Testis (tissue), 3 donors: ENCODE measurements around the gene GLCCI1. TPM values are rescaled to one million over a fixed set of nuclear protein-coding genes. Genes with fewer than 3 reads are reported as not detected.

Experiments
- DNase-seq: peaks from one replicate; pipeline ENCODE4 v3.0.0-alpha.2; 2019
- H3K27ac ChIP-seq, 2 donors: fragments of 200-600 bp; sonication (generic); one replicate each; pipeline ENCODE4 v1.5.1; 2019
- H3K27me3 ChIP-seq: fragments of 200-600 bp; sonication (generic); one replicate; pipeline ENCODE4 v1.5.1; 2019
- H3K36me3 ChIP-seq: fragments of 200-600 bp; sonication (generic); one replicate; pipeline ENCODE4 v1.5.1; 2017; ENCODE audit warnings: low read depth; ENCODE audit errors: missing control alignments
- H3K4me1 ChIP-seq: fragments of 200-600 bp; sonication (generic); one replicate; pipeline ENCODE4 v1.5.1; 2019
- H3K4me3 ChIP-seq, 2 donors: fragments of 200-600 bp; sonication (generic); one replicate each; pipeline ENCODE4 v1.5.1; 2017 to 2019
- H3K9me3 ChIP-seq: fragments of 200-600 bp; sonication (generic); one replicate; pipeline ENCODE4 v1.5.1; 2017
- POLR2A ChIP-seq: fragments of 450-650 bp; IDR thresholded peaks from one replicate; pipeline ENCODE4 v1.6.1; 2017; ENCODE audit warnings: antibody characterized with exemption, mild to moderate bottlenecking, moderate library complexity
- WGBS, 2 donors: methylation state at CpG; one replicate each; pipeline ENCODE4 v1.1.5; 2018; 5-methylcytosine and 5-hydroxymethylcytosine counted together
- intact Hi-C: fragments of 100-400 bp; cut with DNase I; formaldehyde crosslinking; loops from one replicate; pipeline ENCODE4 v1.15.1; 2023; ENCODE audit warnings: low total_unique reads
- polyA plus RNA-seq: library from polyadenylated mRNA; stranded (reverse); fragments of 350-450 nt; fragmentation: Illumina TruSeq; extraction: RNeasy Lipid Tissue Mini Kit (QIAGEN cat#74804); gene quantifications from one replicate; pipeline ENCODE4 v1.2.3, GENCODE V29; 2014; ENCODE audit warnings: low read depth, low replicate concordance; ENCODE audit not compliant: insufficient read depth
- total RNA-seq, 2 donors: library from RNA; depleted of rRNA; stranded (reverse); fragments of >200 nt; gene quantifications; one replicate each; pipeline ENCODE4 v1.2.3, GENCODE V29; 2016
- TF ChIP-seq, protein P1 (sequence below), 3 experiments: fragments of 450-650 bp in 2 of 3; fragments of 200-600 bp in 1 of 3; sonication (generic) in 1 of 3; IDR thresholded peaks; one replicate each; pipeline ENCODE4 v1.5.1; 2016 to 2019; ENCODE audit warnings: antibody characterized with exemption in 3 of 3, mild to moderate bottlenecking in 2 of 3, moderate library complexity in 1 of 3

The GLCCI1 gene
- total and polyA plus RNA-seq, 3 donors from 2014 or later, result 30.2 to 49.8 (median 42.2) TPM

DNA sequence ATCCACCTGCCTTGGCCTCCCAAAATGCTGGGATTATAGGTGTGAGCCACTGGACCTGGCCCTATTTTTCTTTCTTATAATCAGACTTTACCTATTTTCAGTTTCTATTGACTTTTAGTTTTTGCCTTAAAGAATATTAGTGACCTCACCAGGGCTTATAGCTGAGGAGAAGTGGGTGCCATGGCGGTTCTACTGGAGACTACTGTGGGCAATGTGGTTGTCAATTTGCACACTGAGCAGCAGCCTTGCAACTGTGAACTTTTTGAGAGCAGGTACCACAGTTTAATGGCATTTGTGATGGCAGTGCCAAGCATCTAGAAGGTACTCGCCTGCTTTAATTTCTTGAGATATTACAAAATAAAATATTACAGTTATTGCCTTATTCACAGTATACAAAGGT, 11.5 kb downstream of the GLCCI1 start:
- WGBS, 2 donors, result 92 to 94% methylated on average over 2 of the region's 2 CpGs
- H3K27me3 ChIP-seq, result no peaks in the 10 kb centered on the region
- TF ChIP-seq POLR2A, result no peak
- TF ChIP-seq, protein P1, sequence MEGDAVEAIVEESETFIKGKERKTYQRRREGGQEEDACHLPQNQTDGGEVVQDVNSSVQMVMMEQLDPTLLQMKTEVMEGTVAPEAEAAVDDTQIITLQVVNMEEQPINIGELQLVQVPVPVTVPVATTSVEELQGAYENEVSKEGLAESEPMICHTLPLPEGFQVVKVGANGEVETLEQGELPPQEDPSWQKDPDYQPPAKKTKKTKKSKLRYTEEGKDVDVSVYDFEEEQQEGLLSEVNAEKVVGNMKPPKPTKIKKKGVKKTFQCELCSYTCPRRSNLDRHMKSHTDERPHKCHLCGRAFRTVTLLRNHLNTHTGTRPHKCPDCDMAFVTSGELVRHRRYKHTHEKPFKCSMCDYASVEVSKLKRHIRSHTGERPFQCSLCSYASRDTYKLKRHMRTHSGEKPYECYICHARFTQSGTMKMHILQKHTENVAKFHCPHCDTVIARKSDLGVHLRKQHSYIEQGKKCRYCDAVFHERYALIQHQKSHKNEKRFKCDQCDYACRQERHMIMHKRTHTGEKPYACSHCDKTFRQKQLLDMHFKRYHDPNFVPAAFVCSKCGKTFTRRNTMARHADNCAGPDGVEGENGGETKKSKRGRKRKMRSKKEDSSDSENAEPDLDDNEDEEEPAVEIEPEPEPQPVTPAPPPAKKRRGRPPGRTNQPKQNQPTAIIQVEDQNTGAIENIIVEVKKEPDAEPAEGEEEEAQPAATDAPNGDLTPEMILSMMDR (IDR thresholded peaks at IDR 0.05), result no peak
- no peaks in the 10 kb centered on the region for H3K4me1 ChIP-seq
- no peak overlapping the region for H3K27ac ChIP-seq
- H3K4me3 ChIP-seq, result no peak overlapping the region
- H3K36me3 ChIP-seq, result no peaks in the 10 kb centered on the region
- DNase-seq, result no peak
- no peaks in the 10 kb centered on the region for H3K9me3 ChIP-seq
- intact Hi-C loops, result no loop called here

DNA sequence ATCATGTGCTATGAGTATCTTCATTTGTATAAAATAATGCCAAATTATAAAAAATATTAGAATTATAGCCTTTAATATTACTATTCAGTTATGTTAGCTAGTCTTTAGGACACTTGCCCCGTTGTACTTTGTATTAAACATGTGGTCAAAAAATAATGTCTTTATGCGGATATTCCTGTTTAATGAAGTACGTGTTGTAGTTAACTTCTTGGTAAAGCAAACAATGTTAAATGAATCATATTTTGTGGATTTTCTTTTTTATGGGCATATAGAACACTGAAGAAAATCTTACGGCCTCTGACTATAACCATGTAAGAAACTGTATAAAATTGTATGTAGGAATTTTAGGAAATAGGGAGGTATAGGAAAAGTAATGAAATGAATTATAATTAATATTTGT, 14.3 kb downstream of the GLCCI1 start:
- no peaks in the 10 kb centered on the region for H3K27me3 ChIP-seq
- DNase-seq, result no peak
- TF ChIP-seq, protein P1 (IDR thresholded peaks at IDR 0.05), result no peak
- TF ChIP-seq POLR2A, result no peak
- WGBS, 2 donors, result 94 to 97% methylated on average over 4 of the region's 4 CpGs
- intact Hi-C loops, result no loop called here
- H3K4me3 ChIP-seq, result no peak overlapping the region
- H3K36me3 ChIP-seq, result no peaks in the 10 kb centered on the region
- no peaks in the 10 kb centered on the region for H3K4me1 ChIP-seq
- no peak overlapping the region for H3K27ac ChIP-seq
- H3K9me3 ChIP-seq, result no peaks in the 10 kb centered on the region

DNA sequence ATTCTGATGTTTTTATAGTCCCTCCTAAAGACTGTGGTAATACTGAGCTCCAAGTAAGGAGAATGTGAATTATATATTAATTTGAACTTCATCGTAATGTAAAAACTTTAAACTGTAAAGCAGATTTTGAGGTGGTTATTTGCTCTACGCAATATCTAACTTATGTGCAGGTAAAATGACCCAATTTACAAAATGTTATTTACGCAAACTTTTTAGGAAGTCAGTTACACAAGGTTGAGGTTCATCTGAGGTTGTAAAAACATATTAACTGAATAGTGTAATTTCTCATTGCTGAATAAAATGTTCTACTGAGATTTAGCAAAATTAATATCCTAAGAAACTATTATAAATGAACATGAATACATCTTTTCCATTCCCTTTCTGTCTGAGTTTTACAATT, 15.8 kb downstream of the GLCCI1 start:
- no peak overlapping the region for H3K4me3 ChIP-seq
- no peaks in the 10 kb centered on the region for H3K27me3 ChIP-seq
- no peak overlapping the region for H3K27ac ChIP-seq
- H3K36me3 ChIP-seq, result no peaks in the 10 kb centered on the region
- TF ChIP-seq POLR2A, result no peak
- no peaks in the 10 kb centered on the region for H3K4me1 ChIP-seq
- H3K9me3 ChIP-seq, result no peaks in the 10 kb centered on the region
- intact Hi-C loops, result no loop called here
- DNase-seq, result no peak
- WGBS, 2 donors, result 52 to 65% methylated on average over 3 of the region's 3 CpGs

GRCh38 chr7:7988706-7989105, 20.1 kb downstream of the GLCCI1 start:
- Histone ChIP-seq H3K27ac (no peak overlapping the region), H3K4me1 (no peaks in the 10 kb centered on the region), H3K9me3 (no peaks in the 10 kb centered on the region), H3K36me3 (no peaks in the 10 kb centered on the region), H3K27me3 (no peaks in the 10 kb centered on the region), H3K4me3 (no peak overlapping the region)
- TF ChIP-seq, protein P1 (IDR thresholded peaks at IDR 0.05), result no peak
- no peak for TF ChIP-seq POLR2A
- intact Hi-C loops, result no loop called here
- no peak for DNase-seq

DNA sequence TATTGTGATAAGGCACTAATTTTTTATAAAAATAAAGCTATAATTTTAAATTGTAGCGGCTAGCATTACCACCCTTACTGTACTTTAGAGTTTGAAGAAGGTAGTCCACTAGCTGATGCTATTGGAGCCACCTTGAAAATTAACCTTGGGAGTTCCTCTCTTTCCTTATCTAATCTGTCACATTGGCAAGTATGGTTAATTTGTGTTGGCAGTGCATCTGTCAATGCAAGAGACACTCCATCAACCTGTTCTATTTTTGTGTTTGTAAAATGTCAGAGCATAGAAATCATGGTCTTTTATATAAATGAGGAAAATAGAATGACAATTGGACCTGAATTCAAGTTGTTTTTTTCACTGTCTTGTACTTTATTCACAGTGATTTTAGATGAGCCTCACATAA, 20.5 kb downstream of the GLCCI1 start:
- TF ChIP-seq, protein P1 (IDR thresholded peaks at IDR 0.05), result no peak
- TF ChIP-seq POLR2A, result no peak
- Histone ChIP-seq H3K27me3 (no peaks in the 10 kb centered on the region), H3K27ac (no peak overlapping the region), H3K9me3 (no peaks in the 10 kb centered on the region), H3K4me1 (no peaks in the 10 kb centered on the region), H3K4me3 (no peak overlapping the region), H3K36me3 (no peaks in the 10 kb centered on the region)
- DNase-seq, result no peak
- WGBS, 2 donors, result 86 to 98% methylated on average over 1 of the region's 1 CpG
- intact Hi-C loops, result no loop called here
